Measurements from ENCODE around the gene RETSAT.
"Not testable (repeated sequence)": the region's sequence is repeated elsewhere in the genome, so short reads cannot be mapped to it uniquely, and the experiment has no call there.

RETSAT gene

DNA sequence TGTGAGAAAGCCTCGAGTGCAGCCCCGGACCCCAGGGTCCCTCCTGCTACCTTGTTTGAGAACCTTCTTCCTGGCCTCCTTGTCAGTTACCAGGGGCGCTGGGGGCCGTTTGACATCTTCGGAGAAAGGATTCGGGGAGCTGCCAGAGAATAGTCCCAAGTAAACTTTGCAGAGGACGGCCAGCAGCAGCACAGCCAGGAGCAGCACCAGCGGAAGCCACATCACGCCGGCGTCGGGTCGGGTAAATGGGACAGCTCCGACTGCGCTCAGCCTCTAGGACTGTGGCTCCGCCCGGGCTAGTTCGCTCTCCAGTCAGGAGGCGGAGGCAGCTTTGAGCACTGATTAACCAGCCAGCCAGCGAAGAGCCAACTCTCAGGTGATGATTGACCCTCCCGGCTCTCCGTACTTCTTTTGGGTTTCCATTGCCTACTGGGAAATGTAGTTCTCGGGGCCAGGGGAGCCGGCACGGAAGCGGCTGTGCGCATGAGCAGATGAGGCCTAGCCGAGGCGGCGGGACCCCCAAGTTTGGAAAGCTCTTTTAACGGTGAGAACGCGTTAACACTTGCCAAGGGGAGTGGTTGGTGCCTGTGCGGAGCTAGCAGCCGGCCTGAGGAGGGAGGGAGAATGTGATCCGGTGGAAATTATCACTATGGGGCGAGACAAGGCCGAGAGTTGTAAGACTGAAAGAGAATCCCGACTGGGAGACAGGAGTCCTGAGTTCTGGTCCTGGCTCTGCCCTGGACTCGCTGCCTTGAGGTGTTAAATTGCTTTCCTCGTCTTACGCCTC lies at the start of gene RETSAT, which contains the start of gene ELMOD3:
RETSAT (minus strand) TSS at position 243 of the 787 bp plus-strand sequence; CDS start at position 222, 21 bp downstream.
ELMOD3 (plus strand) TSS at position 484 of the 787 bp plus-strand sequence. CDS start 2,430 bp downstream, outside the sequence.
- peak; percentile 94 for DNase-seq (ENCODE audit: low spot score)

DNA sequence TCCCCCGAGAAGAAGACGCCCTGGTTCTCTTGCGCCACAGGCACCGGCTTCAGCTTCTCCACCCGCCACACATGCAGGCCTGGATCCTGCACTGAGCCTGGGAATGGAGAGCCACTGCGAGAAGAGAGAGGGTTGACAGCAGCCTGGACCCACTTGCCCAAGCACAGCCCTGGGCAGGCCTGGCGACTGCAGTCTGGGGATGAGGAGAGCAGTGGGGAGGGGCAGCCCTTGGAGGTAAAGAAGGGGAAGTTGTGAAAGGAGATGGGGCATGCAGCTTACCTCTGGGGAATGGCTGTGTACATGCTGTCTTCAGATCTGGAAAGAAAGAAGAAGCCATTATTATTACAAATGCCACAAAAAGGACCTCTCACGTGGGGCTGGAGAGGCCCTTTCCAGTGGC lies 47.5 kb upstream of the RETSAT start:
- DNase-seq (ENCODE audit: low spot score) = peak; percentile 13

DNA sequence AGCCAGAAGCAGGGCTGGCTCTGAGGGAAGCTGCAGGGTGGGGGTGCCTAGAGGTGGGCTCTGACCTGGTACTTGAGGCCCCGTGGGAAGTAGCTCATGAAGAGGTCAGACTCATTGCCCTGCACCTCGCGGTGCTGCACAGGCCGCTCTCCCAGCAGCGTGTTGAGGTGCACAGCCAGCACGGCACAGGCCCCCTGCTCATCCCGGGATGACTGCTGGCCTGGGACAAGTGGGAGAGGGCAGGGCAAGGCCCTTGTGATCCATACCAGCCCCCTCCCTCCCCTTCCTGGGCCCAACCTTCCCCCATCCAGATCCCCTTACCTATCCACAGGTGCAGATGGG lies 47.1 kb upstream of the RETSAT start:
- peak; percentile 7 for DNase-seq (ENCODE audit: low spot score)

DNA sequence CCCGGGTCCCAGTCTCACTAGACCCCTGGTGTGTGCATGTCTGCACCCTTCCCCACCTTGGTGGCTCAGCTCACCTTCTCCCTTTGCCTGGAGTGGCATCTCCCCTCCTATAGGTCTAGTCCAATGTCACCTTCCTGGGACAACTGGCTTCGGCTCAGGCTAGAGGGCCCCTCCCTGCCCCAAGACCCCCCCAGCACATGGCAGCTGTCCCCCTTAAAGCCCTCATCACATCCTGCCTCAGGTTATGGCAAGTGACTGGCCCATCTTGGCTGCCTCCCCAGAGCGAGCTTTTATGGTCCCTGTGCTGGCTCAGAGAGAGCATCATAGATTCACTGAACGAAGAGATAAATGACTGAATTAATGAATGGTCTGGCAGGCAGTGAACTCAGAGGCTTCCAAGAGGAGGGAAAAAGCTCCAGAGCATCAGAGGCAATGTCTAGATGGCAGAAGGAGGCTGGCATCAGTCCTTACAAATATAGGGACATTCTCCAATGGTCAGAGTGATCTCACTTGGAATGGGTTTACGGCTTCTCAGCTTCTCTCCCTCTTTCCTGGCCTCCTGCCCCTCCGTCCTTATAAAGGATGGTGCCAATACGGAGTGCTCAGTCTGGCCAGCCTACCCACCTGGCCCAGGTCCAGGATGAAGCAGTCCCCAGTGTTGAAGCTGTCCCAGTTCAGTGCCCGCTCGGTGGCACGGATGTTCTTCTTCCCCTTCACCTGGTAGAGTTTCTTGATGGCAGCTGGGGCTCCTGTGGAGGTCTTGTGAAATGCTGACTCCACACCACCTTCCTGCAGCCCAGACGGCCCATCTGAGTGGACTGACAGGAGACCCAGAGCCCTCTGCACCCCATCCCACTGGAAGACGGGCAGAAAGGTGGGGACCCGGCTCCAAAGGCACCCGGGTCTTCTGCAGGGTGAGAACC lies 46.5 kb upstream of the RETSAT start:
- DNase-seq (ENCODE audit: low spot score) = peak; percentile 5

DNA sequence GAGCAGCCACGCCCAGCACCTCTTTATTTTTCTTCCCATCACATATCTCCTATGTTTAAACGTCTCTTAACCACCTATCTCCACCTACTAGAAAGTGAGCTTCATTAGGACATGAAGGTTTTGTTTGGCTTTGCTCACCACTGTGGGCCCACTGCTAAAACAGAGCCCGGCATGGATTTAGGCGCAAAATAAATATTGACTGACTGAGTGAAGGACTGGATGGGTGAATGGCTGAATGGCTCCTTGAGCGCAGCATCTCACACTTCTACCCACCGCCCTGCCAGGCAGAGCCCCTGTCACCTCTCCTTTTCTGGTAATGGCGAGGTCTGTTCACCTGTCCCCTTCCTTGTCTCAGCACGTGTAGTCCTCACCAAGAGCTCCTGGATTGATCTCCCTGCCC lies 45.7 kb upstream of the RETSAT start:
- DNase-seq (ENCODE audit: low spot score) = peak; percentile 4

DNA sequence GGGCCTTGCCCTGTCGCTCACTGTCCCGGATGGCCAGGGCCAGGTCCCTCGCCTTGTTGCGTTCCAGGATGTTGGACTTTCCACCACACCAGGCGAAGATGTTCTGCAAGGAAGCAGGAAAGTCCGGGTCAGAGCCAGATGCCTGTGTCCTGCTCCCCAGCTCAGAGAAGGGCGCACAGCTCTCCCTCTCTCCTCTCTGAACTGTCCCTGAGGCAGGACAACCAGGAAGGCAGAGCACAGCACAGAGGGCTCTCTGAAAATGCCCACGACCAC lies 44.8 kb upstream of the RETSAT start:
- peak; percentile 3 for DNase-seq (ENCODE audit: low spot score)

DNA sequence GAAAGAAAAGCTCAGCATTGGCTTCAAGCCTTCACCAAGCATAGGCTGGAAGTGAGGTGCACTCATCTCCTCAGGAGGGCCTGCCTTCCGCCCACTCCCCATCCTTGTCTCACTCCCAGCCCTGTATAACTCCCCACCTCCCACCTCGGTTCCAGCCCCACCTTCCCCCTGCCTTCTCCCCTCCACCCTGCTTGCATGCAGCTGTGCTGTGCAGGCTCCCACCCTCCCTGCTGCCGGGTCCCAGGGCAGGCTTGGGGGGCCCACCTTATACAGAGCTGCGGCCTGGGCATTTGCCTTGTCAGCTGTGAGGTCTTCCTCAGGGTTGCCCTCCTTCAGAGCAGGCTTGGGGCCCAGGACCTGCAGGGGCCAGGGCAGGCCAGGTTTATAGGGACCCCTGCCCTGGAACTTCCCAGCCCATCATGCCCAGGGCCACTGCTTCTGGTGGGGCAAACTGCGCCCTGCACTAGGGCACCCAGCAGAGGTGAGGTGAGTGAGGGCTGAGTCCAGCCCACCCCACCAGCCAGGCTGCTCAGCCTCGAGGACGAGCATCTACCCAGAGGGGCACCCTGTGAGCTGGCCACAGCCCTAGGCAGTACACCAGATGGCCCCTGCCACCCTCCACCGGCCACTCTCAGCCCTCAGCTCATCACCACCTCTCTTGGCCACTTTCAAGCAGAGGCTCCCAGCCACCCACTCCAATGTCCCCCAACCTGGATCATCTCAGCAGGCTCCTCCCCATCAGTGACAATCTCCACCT lies 44.3 kb upstream of the RETSAT start:
- peak; percentile 9 for DNase-seq (ENCODE audit: low spot score)

DNA sequence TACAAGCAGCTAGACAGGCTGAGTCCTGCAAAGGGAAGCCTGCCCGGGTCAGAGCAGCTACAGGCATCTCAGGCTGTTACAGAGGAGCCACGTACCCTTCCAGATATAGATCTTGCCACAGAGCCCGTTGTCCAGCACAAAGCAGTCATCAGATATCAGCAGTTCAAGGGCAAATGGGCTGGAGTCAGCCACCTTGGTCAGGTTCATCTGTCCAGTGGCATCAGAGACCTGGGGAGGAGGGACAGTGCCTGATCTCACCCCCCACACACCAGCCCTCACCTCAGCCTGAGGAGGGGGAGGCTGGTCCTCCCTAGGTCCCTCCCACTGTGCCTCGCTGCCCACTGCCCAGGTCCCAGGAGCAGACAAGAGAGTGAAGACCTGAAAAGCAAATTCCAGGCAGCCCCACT lies 43.6 kb upstream of the RETSAT start:
- no peak for DNase-seq (ENCODE audit: low spot score)

DNA sequence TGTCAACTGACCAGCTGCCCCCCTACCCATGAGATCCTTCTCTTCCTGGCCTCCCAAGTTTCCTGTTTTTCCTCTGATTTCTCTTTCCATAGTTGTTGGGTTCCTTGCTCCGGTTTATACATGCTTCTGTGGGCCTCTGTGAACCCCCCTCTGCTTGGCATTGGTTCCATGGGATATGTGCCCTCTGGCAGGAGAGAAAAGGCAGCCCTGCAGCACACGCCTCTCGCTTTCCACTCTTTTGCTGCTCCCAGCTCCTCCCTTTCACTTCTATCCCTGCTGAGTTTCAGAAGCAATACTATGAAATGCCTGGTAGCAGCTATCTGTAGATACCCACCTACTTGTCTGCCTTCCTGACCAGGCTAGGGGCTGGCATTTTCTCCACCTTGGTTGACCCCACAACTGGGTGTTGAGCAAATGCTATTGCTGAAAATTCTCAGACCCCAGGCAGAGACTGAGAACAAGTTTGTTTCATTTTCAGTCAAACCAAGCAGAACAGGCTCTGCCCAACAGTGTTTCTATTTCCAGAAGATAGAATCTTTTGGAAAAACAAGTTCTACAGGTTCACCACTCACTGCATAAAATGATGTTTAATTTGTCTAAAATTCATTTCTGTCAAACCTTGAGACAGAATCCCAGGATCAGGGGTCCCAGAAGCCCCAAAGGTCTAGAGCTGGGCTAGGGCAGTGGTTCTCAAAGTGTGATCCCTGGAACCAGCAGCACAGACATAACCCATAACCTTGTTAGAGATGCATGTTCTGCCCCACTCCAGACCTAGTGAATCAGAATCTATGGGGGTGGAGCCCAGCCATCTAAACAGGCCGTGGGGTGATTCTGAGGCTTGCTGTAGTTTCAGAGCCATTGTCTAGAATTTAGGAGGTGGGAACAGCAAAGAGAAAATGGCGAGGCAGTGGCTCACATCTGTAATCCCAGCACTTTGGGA lies 42.5 kb upstream of the RETSAT start:
- DNase-seq (ENCODE audit: low spot score) = no peak

DNA sequence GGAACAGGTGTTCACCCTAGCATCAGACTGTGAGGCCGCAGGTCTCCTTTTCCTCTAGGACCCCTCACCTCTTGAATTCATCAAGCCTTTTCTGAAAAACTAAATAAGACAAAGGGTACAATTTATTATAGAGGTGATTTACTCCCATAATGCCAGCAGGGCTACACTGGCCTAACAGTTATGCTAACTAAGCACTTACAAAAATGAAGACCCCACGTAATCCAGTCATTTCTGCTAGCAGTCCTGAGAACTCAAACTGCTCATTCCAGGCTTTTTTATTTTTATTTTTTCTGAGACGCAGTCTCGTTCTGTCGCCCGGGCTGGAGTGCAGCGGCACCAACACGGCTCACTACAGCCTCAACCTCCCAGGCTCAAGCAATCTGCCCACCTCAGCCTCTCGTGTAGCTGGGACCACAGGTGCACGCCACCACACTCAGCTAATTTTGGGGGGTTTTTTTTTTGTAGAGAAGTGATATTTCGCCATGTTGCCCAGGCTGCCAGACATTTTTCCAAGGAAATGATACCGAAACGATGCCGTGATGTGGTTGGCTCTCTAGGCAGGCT lies 41.7 kb upstream of the RETSAT start:
- DNase-seq (ENCODE audit: low spot score) = no peak

DNA sequence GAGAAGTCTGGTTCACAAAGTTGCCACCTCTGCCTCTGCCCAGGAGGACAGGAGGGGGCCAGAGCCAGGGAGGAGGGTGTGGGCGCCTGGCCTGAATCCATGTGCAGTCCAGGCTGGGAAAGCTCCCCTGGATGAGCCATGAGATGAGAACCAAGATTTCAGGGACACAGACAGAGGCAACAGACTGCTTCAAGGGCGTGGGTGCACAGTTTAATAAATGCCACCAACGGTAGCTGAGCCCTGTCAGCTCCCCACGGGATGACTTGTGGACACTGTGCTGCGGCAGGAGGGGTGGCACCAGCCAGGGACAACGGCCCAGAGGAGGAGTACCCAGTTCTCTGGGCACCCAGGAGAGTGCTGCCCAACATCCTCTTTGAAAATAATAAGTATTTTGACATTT lies 40.6 kb upstream of the RETSAT start:
- DNase-seq (ENCODE audit: low spot score) = peak; percentile 12

DNA sequence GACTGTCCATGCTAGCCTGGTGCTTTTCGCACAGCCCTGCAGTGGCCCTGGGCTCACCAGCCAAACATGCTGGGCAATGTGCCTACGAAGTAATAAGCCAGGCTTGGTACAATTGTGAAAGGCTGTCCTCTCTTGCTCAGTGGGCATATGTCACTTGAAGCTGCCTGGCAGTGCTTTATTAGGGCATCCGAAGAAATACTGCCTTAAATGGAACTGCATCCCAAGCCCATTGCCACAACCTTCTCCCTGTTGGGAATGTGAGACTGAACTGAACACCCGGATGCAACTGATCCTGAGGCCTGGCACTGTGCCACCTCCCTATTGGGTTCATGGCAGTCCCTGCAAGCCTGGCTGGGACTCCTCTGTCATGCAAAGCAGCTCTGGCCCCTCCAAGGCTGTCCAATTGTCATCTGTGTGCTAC lies 39.9 kb upstream of the RETSAT start:
- DNase-seq (ENCODE audit: low spot score) = peak; percentile 17

DNA sequence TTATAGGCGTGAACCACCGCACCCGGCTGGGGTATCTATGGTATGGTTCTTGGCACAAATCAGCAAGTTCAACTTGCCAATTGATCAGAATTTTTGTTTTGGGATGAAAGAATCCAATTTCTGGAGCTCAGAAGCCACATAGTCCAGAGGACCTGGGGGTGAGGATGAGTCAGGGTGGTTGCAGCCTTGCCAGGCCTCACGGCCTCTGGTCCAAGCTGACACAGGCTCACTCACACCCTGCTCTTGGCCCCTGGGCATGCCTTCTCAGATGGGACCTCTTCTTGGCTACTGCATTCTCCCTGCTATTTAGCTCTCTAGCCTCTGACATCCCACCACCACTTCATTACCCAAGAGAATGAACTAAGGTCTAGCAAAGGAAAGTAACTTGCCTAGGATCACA lies 39.5 kb upstream of the RETSAT start:
- peak; percentile 5 for DNase-seq (ENCODE audit: low spot score)

DNA sequence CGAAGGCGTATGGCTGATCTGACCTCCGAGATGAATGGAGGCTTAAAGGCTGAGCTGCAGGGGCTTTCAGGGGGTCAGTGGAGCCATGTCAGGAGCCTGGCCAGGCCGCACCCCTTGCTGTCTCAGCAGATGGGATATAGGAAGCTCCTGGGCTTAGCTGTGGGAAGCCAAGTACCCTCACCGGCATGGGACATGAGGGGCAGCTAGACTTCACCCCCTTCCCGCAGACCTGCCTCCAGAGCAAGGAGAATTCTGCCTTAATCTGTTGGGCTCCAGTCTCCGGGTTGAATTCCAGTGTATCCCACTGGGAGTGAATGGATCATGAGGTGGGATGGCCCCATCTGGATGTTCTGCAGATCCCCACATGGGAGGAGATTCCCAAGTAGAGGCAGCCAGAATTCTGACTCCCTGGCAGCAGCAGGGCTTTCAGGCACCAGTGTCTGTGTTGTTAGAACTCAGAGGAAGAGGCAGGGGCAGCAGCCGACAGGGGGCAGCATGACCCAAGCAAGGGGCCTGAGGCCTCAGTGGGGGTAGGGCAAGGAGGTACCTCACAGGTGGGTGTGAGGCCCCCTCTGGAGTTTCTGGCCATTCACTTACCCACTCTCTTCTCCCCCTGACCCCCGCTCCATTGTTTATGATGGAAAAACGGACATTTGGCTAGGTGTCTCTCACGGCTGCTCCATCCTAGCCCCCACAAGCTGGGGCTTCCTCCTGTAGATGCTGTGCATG lies 36.8 kb upstream of the RETSAT start:
- DNase-seq (ENCODE audit: low spot score) = peak; percentile 83

DNA sequence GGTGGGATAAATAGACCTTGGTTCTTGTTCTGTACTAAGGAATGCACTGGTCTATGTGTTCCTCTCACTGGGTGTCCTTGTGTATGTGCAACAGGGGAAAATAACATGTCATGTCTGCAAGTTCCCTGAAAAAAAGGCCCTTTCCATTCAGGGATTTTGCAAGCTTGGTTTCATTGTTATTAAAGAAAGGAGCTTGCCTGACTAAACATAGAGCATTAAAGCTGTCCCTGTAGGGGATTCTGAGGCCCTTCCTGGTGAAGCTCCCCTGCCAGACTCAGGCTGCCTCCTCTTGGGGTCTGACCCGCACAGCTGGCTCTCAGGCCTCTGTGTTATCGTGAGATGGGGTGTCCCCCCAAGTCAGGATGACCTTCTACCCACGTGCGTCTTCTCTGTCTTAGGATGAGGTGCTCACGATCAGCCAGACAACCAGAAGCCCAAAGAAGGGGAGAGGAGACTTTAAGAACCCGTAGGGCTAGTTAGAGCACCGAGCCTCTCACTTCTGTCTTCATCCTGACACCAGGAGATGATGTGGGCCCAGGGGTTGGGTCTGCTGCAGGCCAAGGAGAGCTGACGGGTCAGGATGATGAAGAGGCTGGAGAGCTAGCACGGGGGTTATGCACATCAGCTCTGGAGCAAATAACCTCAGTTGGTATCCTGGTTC lies 34.7 kb upstream of the RETSAT start:
- DNase-seq (ENCODE audit: low spot score) = no peak

DNA sequence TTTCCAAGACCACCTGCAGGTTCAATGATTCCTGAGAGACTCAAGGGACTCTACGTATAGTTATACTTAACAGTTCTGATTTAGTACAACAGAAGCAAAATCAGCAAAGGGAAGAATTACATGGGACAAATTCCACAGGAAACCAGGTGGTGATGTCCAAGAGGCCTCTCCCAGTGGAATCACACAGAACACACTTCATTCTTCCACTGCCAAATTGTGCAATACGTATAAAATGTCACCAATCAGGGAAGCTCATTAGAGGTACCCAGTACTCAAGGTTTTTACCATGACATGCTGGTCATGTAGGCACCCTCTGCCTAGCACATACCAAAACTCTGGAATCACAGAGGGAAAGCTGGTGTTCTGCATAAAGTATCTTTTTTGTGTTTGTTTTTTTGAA lies 33.4 kb upstream of the RETSAT start:
- DNase-seq (ENCODE audit: low spot score) = no peak

DNA sequence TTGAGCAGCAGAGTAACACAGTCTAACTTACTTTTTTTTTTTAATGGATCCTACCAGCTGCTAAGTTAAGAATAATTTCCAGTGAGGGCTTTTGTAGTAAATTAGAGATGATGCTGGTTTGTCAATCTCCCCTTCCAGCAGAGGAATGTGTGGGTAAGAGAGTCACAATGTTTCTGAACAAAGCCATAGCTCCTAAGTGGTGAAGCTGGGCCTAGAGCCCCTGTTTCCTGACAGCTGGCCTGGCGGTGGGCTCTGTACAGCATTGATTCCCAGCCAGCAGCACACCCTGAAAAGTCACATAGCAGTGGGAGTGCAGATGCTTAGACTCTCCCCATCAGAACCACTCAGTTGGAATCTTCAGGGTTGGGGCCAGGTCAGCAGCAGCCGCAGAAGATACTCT lies 31.4 kb upstream of the RETSAT start:
- DNase-seq (ENCODE audit: low spot score) = no peak

DNA sequence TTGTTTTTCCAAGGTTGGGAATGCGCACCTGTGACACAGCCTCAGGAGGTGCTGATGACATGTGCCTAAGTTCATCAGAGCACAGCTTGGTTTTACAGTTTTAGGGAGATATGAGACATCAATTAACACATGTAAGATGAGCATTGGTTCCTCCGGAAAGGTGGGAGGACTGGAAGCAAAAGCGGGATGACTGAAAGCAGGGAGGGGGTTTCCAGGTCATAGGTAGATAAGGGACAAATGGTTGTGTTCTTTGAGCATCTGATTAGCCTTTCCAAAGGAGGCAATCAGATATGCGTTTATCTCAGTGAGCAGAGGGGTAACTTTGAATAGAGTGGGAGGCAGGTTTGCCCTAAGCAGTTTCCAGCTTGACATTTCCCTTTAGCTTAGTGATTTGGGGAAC lies 29.5 kb upstream of the RETSAT start:
- DNase-seq (ENCODE audit: low spot score) = no peak

DNA sequence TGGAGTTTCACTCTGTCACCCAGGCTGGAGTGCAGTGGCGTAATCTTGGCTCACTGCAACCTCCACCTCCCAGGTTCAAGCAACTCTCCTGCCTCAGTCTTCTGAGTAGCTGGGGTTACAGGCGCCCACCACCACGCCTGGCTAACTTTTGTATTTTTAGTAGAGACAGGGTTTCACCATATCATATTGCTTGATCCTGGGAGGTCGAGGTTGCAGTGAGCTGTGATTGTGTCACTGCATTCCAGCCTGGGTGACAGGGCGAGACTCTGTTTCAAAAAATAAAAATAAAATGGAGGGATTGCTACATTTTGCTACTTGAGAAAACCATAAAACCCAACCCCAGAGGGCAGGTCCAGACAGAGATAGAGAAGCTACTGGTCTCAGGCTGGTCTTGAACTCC lies 28.8 kb upstream of the RETSAT start:
- not testable (repeated sequence) for DNase-seq (ENCODE audit: low spot score)

DNA sequence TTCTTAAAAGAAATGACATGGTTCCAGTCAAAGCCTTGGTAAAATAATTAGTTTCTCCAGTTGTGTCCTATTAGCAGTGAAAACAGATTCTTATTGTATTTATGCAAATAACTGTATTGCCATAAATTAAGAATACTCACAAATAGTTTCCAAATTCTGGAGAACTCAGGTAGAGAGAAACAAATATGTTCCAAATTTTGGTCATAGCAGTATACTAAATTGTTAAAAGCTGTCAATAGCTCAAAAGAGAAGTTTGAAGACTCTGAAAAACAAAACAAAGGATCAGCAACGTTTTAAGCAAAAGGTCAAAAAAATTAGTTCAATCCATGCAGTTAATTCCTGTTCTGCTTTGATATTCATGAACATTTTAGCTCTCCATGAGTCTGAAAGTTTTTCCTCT lies 25.7 kb upstream of the RETSAT start:
- DNase-seq (ENCODE audit: low spot score) = no peak
